ENCODE results near the gene AMPH. TPM values are rescaled to one million over a fixed set of nuclear protein-coding genes. Genes with fewer than 3 reads are reported as not detected.

Gene AMPH
- total and polyA plus RNA-seq, 2 of the 4 experiments (the other 2 are of a cell fraction) = 3.9 to 4.8 TPM

- Histone ChIP-seq H3K27ac (ENCODE audit: insufficient read depth, low read length) (no peak overlapping the region), H3K9ac (ENCODE audit: low read depth, low read length) (no peak overlapping the region), H2BK120ac (ENCODE audit: low read depth, low read length) (no peak overlapping the region), H3K14ac (replicated peaks; ENCODE audit: low read depth, low read length) (no peak overlapping the region), H3K23ac (ENCODE audit: low read depth, low read length) (no peak overlapping the region), H3K4me2 (ENCODE audit: low read depth, low read length) (no peak overlapping the region), H2AFZ (replicated peaks; ENCODE audit: low read length, poor library complexity) (no peak overlapping the region), H2BK20ac (ENCODE audit: low read depth, low read length) (no peak overlapping the region), H3K18ac (ENCODE audit: low read depth, low read length) (no peak overlapping the region), H4K20me1 (ENCODE audit: insufficient read depth, low read length) (no peaks in the 10 kb centered on the region), H3K4me3 (ENCODE audit: insufficient read depth, low read depth, low read length) (no peak overlapping the region), H2BK15ac (ENCODE audit: low read depth, low read length) (no peak overlapping the region), H3K9me3 (ENCODE audit: control insufficient read depth, insufficient read depth, low read length) (no peaks in the 10 kb centered on the region), H4K91ac (ENCODE audit: insufficient read depth, low read depth, low read length) (no peak overlapping the region), H2BK5ac (ENCODE audit: low read depth, low read length, poor library complexity, severe bottlenecking) (no peak overlapping the region), H3K56ac (ENCODE audit: extremely low read depth, insufficient read depth, low read length) (no peak overlapping the region), H2AK5ac (ENCODE audit: low read depth, low read length) (no peak overlapping the region), H3K36me3 (ENCODE audit: control insufficient read depth, insufficient read depth, low read length) (no peaks in the 10 kb centered on the region), H3K27me3 (ENCODE audit: control insufficient read depth, insufficient read depth, low read length) (no peaks in the 10 kb centered on the region), H3K4me1 (ENCODE audit: control insufficient read depth, insufficient read depth, low read length) (no peaks in the 10 kb centered on the region; the same call in 1 of the 2 replicates), H3K4ac (ENCODE audit: low read depth, low read length) (no peak overlapping the region), H4K8ac (ENCODE audit: low read depth in 2 of 2, low read length in 2 of 2) (no peak overlapping the region), H3K9me1 (ENCODE audit: insufficient read depth, low read length) (no peaks in the 10 kb centered on the region), H3K79me1 (ENCODE audit: low read depth in 1 of 2, low read length in 2 of 2) (no peaks in the 10 kb centered on the region), H2AK9ac (replicated peaks; ENCODE audit: low read depth, low read length, poor library complexity) (no peak overlapping the region), H4K5ac (ENCODE audit: low read depth, low read length) (no peak overlapping the region)
- TF ChIP-seq CEBPB (IDR thresholded peaks at IDR 0.05; ENCODE audit: low read depth, low read length) (peak; percentile 80), RCOR1 (IDR thresholded peaks at IDR 0.05; ENCODE audit: insufficient replicate concordance, low read length) (no peak), NFE2L2 (IDR thresholded peaks at IDR 0.05; ENCODE audit: low read depth, low read length) (no peak), POLR2A (IDR thresholded peaks at IDR 0.05; ENCODE audit: low read depth, low read length) (no peak)
- DNase-seq (peak; percentile 34), ATAC-seq (ENCODE audit: low read depth) (peak; percentile 40)
- CTCF ChIA-PET = no interaction called here
- in situ Hi-C loops (cut with MboI; ENCODE audit: low sequenced_read_pairs) (no loop called here), dilution Hi-C loops (cut with HindIII; ENCODE audit: low sequenced_read_pairs, unreplicated experiment) (no loop called here), intact Hi-C loops (cut with micrococcal nuclease) (no loop called here)
- POLR2A ChIA-PET (ENCODE audit: unreplicated experiment) = no interaction called here
- BruUV-seq (replicated peaks) = no TSS peak
- no CpG with 5 or more reads among the region's 2 CpGs for WGBS, 2 experiments (ENCODE audit: extremely low coverage in 2 of 2, insufficient read length in 1 of 2)
Observed at GRCh38 chr7:38507384-38507783, 123.8 kb downstream of the AMPH start.
